ENCODE data around the gene PPP2R5C.
A peak's percentile ranks its signal among the peaks of the same experiment; 100 is the strongest.

Gene PPP2R5C

GRCh38 chr14:101767618-101768362 lies 6.3 kb downstream of the PPP2R5C start:
- H3K4me3 ChIP-seq (ENCODE audit: low read depth in 1 of 2, low read length in 2 of 2) = no peak overlapping the region
- no peak for TF ChIP-seq EZH2 (IDR thresholded peaks at IDR 0.05; ENCODE audit: borderline replicate concordance, low read depth, low read length, severe bottlenecking)
- TF ChIP-seq, protein P1, sequence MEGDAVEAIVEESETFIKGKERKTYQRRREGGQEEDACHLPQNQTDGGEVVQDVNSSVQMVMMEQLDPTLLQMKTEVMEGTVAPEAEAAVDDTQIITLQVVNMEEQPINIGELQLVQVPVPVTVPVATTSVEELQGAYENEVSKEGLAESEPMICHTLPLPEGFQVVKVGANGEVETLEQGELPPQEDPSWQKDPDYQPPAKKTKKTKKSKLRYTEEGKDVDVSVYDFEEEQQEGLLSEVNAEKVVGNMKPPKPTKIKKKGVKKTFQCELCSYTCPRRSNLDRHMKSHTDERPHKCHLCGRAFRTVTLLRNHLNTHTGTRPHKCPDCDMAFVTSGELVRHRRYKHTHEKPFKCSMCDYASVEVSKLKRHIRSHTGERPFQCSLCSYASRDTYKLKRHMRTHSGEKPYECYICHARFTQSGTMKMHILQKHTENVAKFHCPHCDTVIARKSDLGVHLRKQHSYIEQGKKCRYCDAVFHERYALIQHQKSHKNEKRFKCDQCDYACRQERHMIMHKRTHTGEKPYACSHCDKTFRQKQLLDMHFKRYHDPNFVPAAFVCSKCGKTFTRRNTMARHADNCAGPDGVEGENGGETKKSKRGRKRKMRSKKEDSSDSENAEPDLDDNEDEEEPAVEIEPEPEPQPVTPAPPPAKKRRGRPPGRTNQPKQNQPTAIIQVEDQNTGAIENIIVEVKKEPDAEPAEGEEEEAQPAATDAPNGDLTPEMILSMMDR (IDR thresholded peaks at IDR 0.05; ENCODE audit: borderline replicate concordance, extremely low read depth, low read length, poor library complexity, severe bottlenecking) = no peak
- H2AFZ ChIP-seq (ENCODE audit: low read depth, low read length) = no peak overlapping the region
- ATAC-seq (ENCODE audit: insufficient read depth, low read depth) = no peak
- DNase-seq = no peak
- H3K27me3 ChIP-seq (ENCODE audit: insufficient read depth, low read length, poor library complexity) = no peaks in the 10 kb centered on the region
- H3K9me3 ChIP-seq (ENCODE audit: insufficient read depth, low read length, severe bottlenecking) = no peaks in the 10 kb centered on the region
- no peaks in the 10 kb centered on the region for H4K20me1 ChIP-seq (ENCODE audit: insufficient read depth, low read length)
- H3K79me2 ChIP-seq (ENCODE audit: insufficient read depth, low read length) = peaks cover 9% of the 10 kb centered on the region; the same call in 1 of the 2 replicates
- no peak overlapping the region for H3K9ac ChIP-seq (ENCODE audit: low read depth, low read length)
- H3K4me2 ChIP-seq (ENCODE audit: insufficient read depth, low read length) = no peak overlapping the region
- H3K27ac ChIP-seq (ENCODE audit: low read length) = no peak overlapping the region
- peaks cover 24% of the 10 kb centered on the region for H3K36me3 ChIP-seq (ENCODE audit: insufficient read depth, low read length)
- peaks cover 28% of the 10 kb centered on the region for H3K4me1 ChIP-seq (ENCODE audit: insufficient read depth, low read length)

- H3K36me3 ChIP-seq (ENCODE audit: insufficient read depth, low read length) = peaks cover 11% of the 10 kb centered on the region
- H4K20me1 ChIP-seq (ENCODE audit: insufficient read depth, low read length) = no peaks in the 10 kb centered on the region
- H3K27ac ChIP-seq (ENCODE audit: low read length) = no peak overlapping the region
- H3K27me3 ChIP-seq (ENCODE audit: insufficient read depth, low read length, poor library complexity) = no peaks in the 10 kb centered on the region
- TF ChIP-seq, protein P1 (IDR thresholded peaks at IDR 0.05; ENCODE audit: borderline replicate concordance, extremely low read depth, low read length, poor library complexity, severe bottlenecking) = no peak
- no peak for TF ChIP-seq EZH2 (IDR thresholded peaks at IDR 0.05; ENCODE audit: borderline replicate concordance, low read depth, low read length, severe bottlenecking)
- H3K4me2 ChIP-seq (ENCODE audit: insufficient read depth, low read length) = no peak overlapping the region
- H3K4me1 ChIP-seq (ENCODE audit: insufficient read depth, low read length) = peaks cover 38% of the 10 kb centered on the region
- no peak for DNase-seq
- H3K4me3 ChIP-seq (ENCODE audit: low read depth in 1 of 2, low read length in 2 of 2) = no peak overlapping the region
- no peak overlapping the region for H2AFZ ChIP-seq (ENCODE audit: low read depth, low read length)
- no peaks in the 10 kb centered on the region for H3K9me3 ChIP-seq (ENCODE audit: insufficient read depth, low read length, severe bottlenecking)
- no peak overlapping the region for H3K9ac ChIP-seq (ENCODE audit: low read depth, low read length)
- no peak for ATAC-seq (ENCODE audit: insufficient read depth, low read depth)
- H3K79me2 ChIP-seq (ENCODE audit: insufficient read depth, low read length) = peaks cover 12% of the 10 kb centered on the region; the same call in 1 of the 2 replicates
These were observed 8.7 kb downstream of the PPP2R5C start for GRCh38 chr14:101770183-101770582.

GRCh38 chr14:101772770-101773169 lies 11.3 kb downstream of the PPP2R5C start:
- Histone ChIP-seq H2AFZ (ENCODE audit: low read depth, low read length) (no peak overlapping the region), H3K79me2 (ENCODE audit: insufficient read depth, low read length) (peaks cover 18% of the 10 kb centered on the region), H4K20me1 (ENCODE audit: insufficient read depth, low read length) (no peaks in the 10 kb centered on the region), H3K9me3 (ENCODE audit: insufficient read depth, low read length, severe bottlenecking) (no peaks in the 10 kb centered on the region), H3K4me3 (ENCODE audit: low read depth in 1 of 2, low read length in 2 of 2) (peak overlapping the region in 1 of 2 experiments; percentile 40; a peak in 1 of 4 replicates), H3K27me3 (ENCODE audit: insufficient read depth, low read length, poor library complexity) (no peaks in the 10 kb centered on the region), H3K36me3 (ENCODE audit: insufficient read depth, low read length) (no peaks in the 10 kb centered on the region), H3K4me1 (ENCODE audit: insufficient read depth, low read length) (peaks cover 64% of the 10 kb centered on the region), H3K9ac (ENCODE audit: low read depth, low read length) (peak overlapping the region; percentile 49), H3K27ac (ENCODE audit: low read length) (peak overlapping the region; percentile 98), H3K4me2 (ENCODE audit: insufficient read depth, low read length) (peak overlapping the region; percentile 63)
- TF ChIP-seq EZH2 (IDR thresholded peaks at IDR 0.05; ENCODE audit: borderline replicate concordance, low read depth, low read length, severe bottlenecking) = no peak
- TF ChIP-seq, protein P1 (IDR thresholded peaks at IDR 0.05; ENCODE audit: borderline replicate concordance, extremely low read depth, low read length, poor library complexity, severe bottlenecking) = no peak
- ATAC-seq (ENCODE audit: insufficient read depth, low read depth) (no peak), DNase-seq (no peak)

All from DND-41 (cell line).